Stimulated activated CD8-positive, alpha-beta memory T cell treated with anti-CD3 and anti-CD28 coated beads, Interleukin-15, amount 100 ng/mL, for 1 hour (primary cell): ENCODE measurements around the gene FOXC2.

Experiments
- DNase-seq: peaks from one replicate; pipeline ENCODE4 v3.0.0-alpha.2; 2020; ENCODE audit warnings: low read depth

The FOXC2 gene

GRCh38 chr16:86618431-86619238 lies 52.0 kb downstream of the FOXC2 start:
- no peak for DNase-seq
